HG02678 (cell line): ENCODE measurements around the gene ABHD4.

ENCODE experiments used
- ATAC-seq: cut with Tn5 transposase; IDR thresholded peaks from one replicate; pipeline ENCODE4 v1.9.1; 2021; ENCODE audit warnings: mild to moderate bottlenecking, moderate library complexity; ENCODE audit not compliant: unreplicated experiment

Gene ABHD4

GRCh38 chr14:22657861-22658260, 59.8 kb downstream of the ABHD4 start:
- no peak for ATAC-seq

GRCh38 chr14:22658946-22659345, 60.8 kb downstream of the ABHD4 start:
- no peak for ATAC-seq

- ATAC-seq = no peak
These were observed 62.6 kb downstream of the ABHD4 start for GRCh38 chr14:22660654-22661053.
